Stomach (tissue), 9 donors: Measurements from ENCODE around the gene KLHL2. TPM values are rescaled to one million over a fixed set of nuclear protein-coding genes. Genes with fewer than 3 reads are reported as not detected.

ENCODE experiments used
- DNase-seq, 2 donors: peaks; one replicate each; pipeline versions ENCODE4 v3.0.0 to v3.0.0-alpha.2; 2013 to 2019
- H3K27ac ChIP-seq, 5 donors: fragments of 200-600 bp in 4 of 5; sonication (generic) in 4 of 5; one replicate each; pipeline ENCODE4 v1.5.1; 2013 to 2019; ENCODE audit warnings: mild to moderate bottlenecking in 1 of 5, moderate library complexity in 1 of 5
- H3K27me3 ChIP-seq, 3 donors: fragments of 200-600 bp; sonication (generic); one replicate each; pipeline ENCODE4 v1.5.1; 2017 to 2019; ENCODE audit warnings: mixed run types in 1 of 3
- H3K36me3 ChIP-seq, 4 donors: fragments of 200-600 bp; sonication (generic); 1 replicate in 3 of 4; 2 replicates in 1 of 4; pipeline ENCODE4 v1.5.1; 2016 to 2019
- H3K4me1 ChIP-seq, 4 donors: fragments of 200-600 bp; sonication (generic); one replicate each; pipeline ENCODE4 v1.5.1; 2016 to 2019
- H3K4me3 ChIP-seq, 4 donors: fragments of 200-600 bp; sonication (generic) in 3 of 4; one replicate each; pipeline ENCODE4 v1.5.1; 2016 to 2019; ENCODE audit warnings: mild to moderate bottlenecking in 1 of 4
- H3K9me3 ChIP-seq, 4 donors: fragments of 200-600 bp; sonication (generic); one replicate each; pipeline ENCODE4 v1.5.1; 2016 to 2019
- CTCF ChIP-seq, 7 experiments: fragments of 450-650 bp in 4 of 7; fragments of 200-600 bp in 3 of 7; sonication (generic) in 3 of 7; IDR thresholded peaks; one replicate each; pipeline ENCODE4 v1.5.1; 2016 to 2019; ENCODE audit warnings: antibody characterized with exemption in 7 of 7, control low read depth in 2 of 7, mild to moderate bottlenecking in 1 of 7
- EP300 ChIP-seq: sonication (generic); formaldehyde crosslinking; IDR thresholded peaks from one replicate; pipeline ENCODE4 v1.6.1; 2017; ENCODE audit warnings: antibody characterized with exemption
- POLR2A ChIP-seq, 4 donors: fragments of 450-650 bp; IDR thresholded peaks; one replicate each; pipeline ENCODE4 v1.6.1; 2016; ENCODE audit warnings: antibody characterized with exemption in 4 of 4, control low read depth in 2 of 4, mild to moderate bottlenecking in 1 of 4, moderate library complexity in 1 of 4
- POLR2AphosphoS5 ChIP-seq, 3 donors: sonication (generic); formaldehyde crosslinking; IDR thresholded peaks; one replicate each; pipeline ENCODE4 v1.6.1; 2016; ENCODE audit warnings: antibody characterized with exemption in 3 of 3
- WGBS, 5 donors: extraction: QIAGEN DNeasy Blood & Tissue Kit in 3 of 5; methylation state at CpG; one replicate each; pipeline versions ENCODE4 v1.1.5 to v1.1.7; 2013 to 2018; 5-methylcytosine and 5-hydroxymethylcytosine counted together
- intact Hi-C: fragments of 100-400 bp; cut with DNase I; formaldehyde crosslinking; loops from one replicate; pipeline ENCODE4 v1.15.1; 2023; ENCODE audit warnings: low total_unique reads
- polyA plus RNA-seq, 3 donors: library from polyadenylated mRNA; stranded (reverse); fragments of 200-250 nt; gene quantifications; one replicate each; pipeline ENCODE4 v1.2.3, GENCODE V29; 2013
- total RNA-seq, 5 donors: library from RNA; depleted of rRNA; stranded (reverse); fragments of >200 nt; gene quantifications; one replicate each; pipeline versions ENCODE4 v1.1.0 to v1.2.3, GENCODE V29; 2014 to 2016
- donor health status: healthy with polysubstance abuse.
- donor health status: Bipolar disorder and iron deficiency.
- donor health status: healthy.

Gene KLHL2
- total and polyA plus RNA-seq, 8 donors, result 11.1 to 34.3 (median 15.1) TPM

GRCh38 chr4:165192500-165192898 lies 14.9 kb upstream of the KLHL2 start:
- TF ChIP-seq EP300, result no peak
- no peak for TF ChIP-seq POLR2A (IDR thresholded peaks at IDR 0.05)
- no peak for TF ChIP-seq POLR2AphosphoS5 (IDR thresholded peaks at IDR 0.05)
- TF ChIP-seq CTCF (IDR thresholded peaks at IDR 0.05), result no peak
- H3K36me3 ChIP-seq, result no peaks in the 10 kb centered on the region
- H3K27ac ChIP-seq, result no peak overlapping the region
- no peaks in the 10 kb centered on the region for H3K27me3 ChIP-seq
- intact Hi-C loops, result no loop called here
- 89 to 96% (median 93%) methylated on average over 1 of the region's 1 CpG for WGBS, 5 donors
- H3K4me1 ChIP-seq, result no peaks in the 10 kb centered on the region
- DNase-seq, result no peak
- H3K4me3 ChIP-seq, result no peak overlapping the region
- no peaks in the 10 kb centered on the region for H3K9me3 ChIP-seq

GRCh38 chr4:165192956-165193355 lies 14.4 kb upstream of the KLHL2 start:
- H3K27ac ChIP-seq, result no peak overlapping the region
- no peaks in the 10 kb centered on the region for H3K36me3 ChIP-seq
- intact Hi-C loops, result no loop called here

GRCh38 chr4:165194368-165194767 lies 13.0 kb upstream of the KLHL2 start:
- WGBS, 5 donors, result 74 to 96% (median 87%) methylated on average over 1 of the region's 1 CpG
- no peaks in the 10 kb centered on the region for H3K9me3 ChIP-seq
- no peak for DNase-seq

More at GRCh38 chr4:165192956-165193355, 14.4 kb upstream of the KLHL2 start:
- TF ChIP-seq EP300 (no peak), POLR2A (IDR thresholded peaks at IDR 0.05) (no peak), CTCF (IDR thresholded peaks at IDR 0.05) (no peak), POLR2AphosphoS5 (IDR thresholded peaks at IDR 0.05) (no peak)
- Histone ChIP-seq H3K9me3 (no peaks in the 10 kb centered on the region), H3K27me3 (no peaks in the 10 kb centered on the region), H3K4me1 (no peaks in the 10 kb centered on the region), H3K4me3 (no peak overlapping the region)
- WGBS, 5 donors, result 81 to 93% (median 92%) methylated on average over 4 of the region's 4 CpGs
- DNase-seq, result no peak

GRCh38 chr4:165198329-165198728 lies 9.0 kb upstream of the KLHL2 start:
- Histone ChIP-seq H3K27ac (no peak overlapping the region), H3K4me3 (no peak overlapping the region), H3K27me3 (no peaks in the 10 kb centered on the region), H3K36me3 (no peaks in the 10 kb centered on the region), H3K4me1 (no peaks in the 10 kb centered on the region), H3K9me3 (no peaks in the 10 kb centered on the region)
- WGBS, 5 donors, result 81 to 90% (median 87%) methylated on average over 1 of the region's 1 CpG
- intact Hi-C loops, result no loop called here
- TF ChIP-seq POLR2AphosphoS5 (IDR thresholded peaks at IDR 0.05) (no peak), POLR2A (IDR thresholded peaks at IDR 0.05) (no peak)
- DNase-seq, result no peak

More at GRCh38 chr4:165194368-165194767, 13.0 kb upstream of the KLHL2 start:
- no peaks in the 10 kb centered on the region for H3K4me1 ChIP-seq
- H3K27ac ChIP-seq, result no peak overlapping the region
- H3K27me3 ChIP-seq, result no peaks in the 10 kb centered on the region
- no peaks in the 10 kb centered on the region for H3K36me3 ChIP-seq
- no peak overlapping the region for H3K4me3 ChIP-seq
- intact Hi-C loops, result no loop called here
- TF ChIP-seq POLR2AphosphoS5 (IDR thresholded peaks at IDR 0.05) (no peak), CTCF (IDR thresholded peaks at IDR 0.05) (no peak), POLR2A (IDR thresholded peaks at IDR 0.05) (no peak), EP300 (no peak)

GRCh38 chr4:165199286-165199685 lies 8.1 kb upstream of the KLHL2 start:
- no peak for TF ChIP-seq POLR2AphosphoS5 (IDR thresholded peaks at IDR 0.05)
- TF ChIP-seq CTCF (IDR thresholded peaks at IDR 0.05), result no peak
- TF ChIP-seq EP300, result no peak
- no peak for TF ChIP-seq POLR2A (IDR thresholded peaks at IDR 0.05)
- intact Hi-C loops, result no loop called here
- Histone ChIP-seq H3K27ac (no peak overlapping the region), H3K27me3 (no peaks in the 10 kb centered on the region), H3K36me3 (no peaks in the 10 kb centered on the region), H3K9me3 (no peaks in the 10 kb centered on the region), H3K4me1 (peaks cover 0 to 5% (median 0%) of the 10 kb centered on the region in 4 donors), H3K4me3 (no peak overlapping the region)
- DNase-seq, result no peak
